DND-41 (cell line): ENCODE results near the gene IFI6.
A peak's percentile ranks its signal among the peaks of the same experiment; 100 is the strongest.

ENCODE experiments used
- ATAC-seq: fragments of 200-7000 bp; cut with Tn5 transposase; 3 replicates; pipeline ENCODE4 v1.9.1; 2021; ENCODE audit warnings: low read depth; ENCODE audit not compliant: insufficient read depth
- DNase-seq: peaks from one replicate; pipeline ENCODE4 v3.0.0-alpha.2; 2020
- H2AFZ ChIP-seq: 2 replicates; pipeline ENCODE4 v1.6.0; 2012; ENCODE audit warnings: low read depth, low read length
- H3K27ac ChIP-seq: 2 replicates; pipeline ENCODE4 v1.5.1; 2012; ENCODE audit warnings: low read length, inconsistent platforms
- H3K27me3 ChIP-seq: fragments of 200-600 bp; sonication (generic); 2 replicates; pipeline ENCODE4 v1.6.0; 2012; ENCODE audit warnings: low read length, mild to moderate bottlenecking, inconsistent platforms; ENCODE audit not compliant: insufficient read depth, poor library complexity
- H3K36me3 ChIP-seq: 2 replicates; pipeline ENCODE4 v1.5.1; 2012; ENCODE audit warnings: low read length, inconsistent platforms; ENCODE audit not compliant: insufficient read depth
- H3K4me1 ChIP-seq: 2 replicates; pipeline ENCODE4 v1.5.1; 2012; ENCODE audit warnings: mild to moderate bottlenecking, low read length; ENCODE audit not compliant: insufficient read depth
- H3K4me2 ChIP-seq: 2 replicates; pipeline ENCODE4 v1.6.0; 2012; ENCODE audit warnings: mild to moderate bottlenecking, moderate library complexity, low read length, inconsistent platforms; ENCODE audit not compliant: insufficient read depth
- H3K4me3 ChIP-seq, 2 experiments: fragments of 200-600 bp in 1 of 2; shearing (Covaris generic) in 1 of 2; 2 replicates each; pipeline ENCODE4 v1.5.1; 2012 to 2016; ENCODE audit warnings: inconsistent platforms in 2 of 2, low read length in 2 of 2, mild to moderate bottlenecking in 2 of 2, low read depth in 1 of 2, moderate library complexity in 1 of 2
- H3K79me2 ChIP-seq: 2 replicates; pipeline ENCODE4 v1.6.0; 2012; ENCODE audit warnings: low read length, inconsistent platforms; ENCODE audit not compliant: insufficient read depth
- H3K9ac ChIP-seq: 2 replicates; pipeline ENCODE4 v1.6.0; 2012; ENCODE audit warnings: low read depth, mild to moderate bottlenecking, inconsistent platforms, low read length, moderate library complexity
- H3K9me3 ChIP-seq: 2 replicates; pipeline ENCODE4 v1.5.1; 2012; ENCODE audit warnings: low read length, moderate library complexity, mild to moderate bottlenecking, inconsistent platforms; ENCODE audit not compliant: insufficient read depth, severe bottlenecking
- H4K20me1 ChIP-seq: 2 replicates; pipeline ENCODE4 v1.6.0; 2012; ENCODE audit warnings: low read length; ENCODE audit not compliant: insufficient read depth
- CTCF ChIP-seq: IDR thresholded peaks from 2 replicates; pipeline ENCODE4 v1.5.1; 2012; ENCODE audit warnings: borderline replicate concordance, low read length, moderate library complexity, mild to moderate bottlenecking; ENCODE audit not compliant: poor library complexity, severe bottlenecking; ENCODE audit errors: extremely low read depth
- EZH2 ChIP-seq: IDR thresholded peaks from 3 replicates; pipeline ENCODE4 v1.6.1; 2012; ENCODE audit warnings: borderline replicate concordance, low read depth, mild to moderate bottlenecking, moderate library complexity, low read length, inconsistent platforms; ENCODE audit not compliant: severe bottlenecking

The IFI6 gene

GRCh38 chr1:27671964-27672749 lies at the start of gene IFI6:
IFI6 (minus strand) TSS chr1:27672192; CDS start chr1:27669314, 2,878 bp downstream.
- DNase-seq, result peak; percentile 91
- peak; percentile 96 for ATAC-seq
- peaks cover 47% of the 10 kb centered on the region for H3K4me1 ChIP-seq
- no peaks in the 10 kb centered on the region for H3K27me3 ChIP-seq
- peak within 1 kb of the TSS; percentile 70 for H3K4me2 ChIP-seq
- peaks cover 25% of the 10 kb centered on the region for H3K79me2 ChIP-seq
- TF ChIP-seq EZH2 (no peak), CTCF (peak; percentile 68)
- peaks cover 7% of the 10 kb centered on the region for H3K36me3 ChIP-seq
- H3K9ac ChIP-seq, result peak within 1 kb of the TSS; percentile 56
- peak within 1 kb of the TSS; percentile 92 for H3K27ac ChIP-seq
- H3K4me3 ChIP-seq, result peak within 1 kb of the TSS; percentile 26 to 69
- H3K9me3 ChIP-seq, result no peaks in the 10 kb centered on the region
- no peaks in the 10 kb centered on the region for H4K20me1 ChIP-seq
- peak within 1 kb of the TSS; percentile 85 for H2AFZ ChIP-seq

GRCh38 chr1:27719286-27720251 lies 47.6 kb upstream of the IFI6 start:
- Histone ChIP-seq H4K20me1 (no peaks in the 10 kb centered on the region), H3K79me2 (no peaks in the 10 kb centered on the region), H3K4me1 (peaks cover 5% of the 10 kb centered on the region), H3K9ac (no peak overlapping the region), H3K27me3 (no peaks in the 10 kb centered on the region), H3K36me3 (no peaks in the 10 kb centered on the region), H3K4me3 (no peak overlapping the region), H3K27ac (no peak overlapping the region), H3K4me2 (no peak overlapping the region), H2AFZ (no peak overlapping the region), H3K9me3 (no peaks in the 10 kb centered on the region)
- peak; percentile 52; the same call in 2 of the 3 replicates for ATAC-seq
- DNase-seq, result no peak
- TF ChIP-seq CTCF, result peak; percentile 52
- TF ChIP-seq EZH2, result no peak

GRCh38 chr1:27716262-27716895 lies 44.4 kb upstream of the IFI6 start:
- no peak overlapping the region for H3K9ac ChIP-seq
- no peaks in the 10 kb centered on the region for H3K36me3 ChIP-seq
- H3K4me3 ChIP-seq, result no peak overlapping the region
- TF ChIP-seq CTCF (no peak), EZH2 (no peak)
- H3K27me3 ChIP-seq, result no peaks in the 10 kb centered on the region
- H3K9me3 ChIP-seq, result no peaks in the 10 kb centered on the region
- 0 out of 2 replicates have a peak overlapping the region, but pooled peaks have one; percentile 0 for H2AFZ ChIP-seq
- H3K27ac ChIP-seq, result no peak overlapping the region
- no peak for DNase-seq
- H3K4me1 ChIP-seq, result peaks cover 32% of the 10 kb centered on the region
- ATAC-seq, result no peak
- no peak overlapping the region for H3K4me2 ChIP-seq
- no peaks in the 10 kb centered on the region for H3K79me2 ChIP-seq
- no peaks in the 10 kb centered on the region for H4K20me1 ChIP-seq
